HL-60 (cell line): ENCODE results near the gene SDC4.

Source experiments
- GABPA ChIP-seq: IDR thresholded peaks from 2 replicates; pipeline ENCODE4 v1.6.1; 2012; ENCODE audit warnings: low read depth
- POLR2AphosphoS5 ChIP-seq: IDR thresholded peaks from 2 replicates; pipeline ENCODE4 v1.6.1; 2012; ENCODE audit warnings: low read depth
- SPI1 ChIP-seq: IDR thresholded peaks from 2 replicates; pipeline ENCODE4 v1.6.1; 2012; ENCODE audit warnings: low read depth, mild to moderate bottlenecking, borderline replicate concordance
- TF ChIP-seq, protein P1 (sequence below): IDR thresholded peaks from one replicate; pipeline ENCODE4 v1.5.1; 2011; ENCODE audit warnings: low read length, control low read depth, inconsistent platforms; ENCODE audit not compliant: insufficient read depth
- TF ChIP-seq, protein P2 (sequence below): IDR thresholded peaks from 2 replicates; pipeline ENCODE4 v1.6.1; 2012; ENCODE audit warnings: low read depth; ENCODE audit not compliant: insufficient replicate concordance

DNA sequence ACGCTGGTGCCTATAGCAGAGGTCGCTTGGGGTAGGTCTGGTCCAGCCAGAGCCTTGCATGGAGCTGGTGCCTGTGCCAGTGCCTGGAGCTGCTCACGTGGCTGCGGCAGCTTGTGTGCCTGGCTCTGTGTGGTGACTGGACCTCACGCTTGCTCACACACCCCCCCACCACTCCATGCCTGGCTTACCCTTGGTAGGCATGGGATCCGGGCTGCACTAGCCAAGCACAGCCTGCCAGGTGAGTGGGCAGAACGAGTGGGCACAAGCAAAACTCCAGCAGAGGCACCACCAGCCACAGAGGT, 46.8 kb upstream of the SDC4 start:
- TF ChIP-seq POLR2AphosphoS5 (no peak), SPI1 (no peak), GABPA (no peak)
- TF ChIP-seq, protein P1, sequence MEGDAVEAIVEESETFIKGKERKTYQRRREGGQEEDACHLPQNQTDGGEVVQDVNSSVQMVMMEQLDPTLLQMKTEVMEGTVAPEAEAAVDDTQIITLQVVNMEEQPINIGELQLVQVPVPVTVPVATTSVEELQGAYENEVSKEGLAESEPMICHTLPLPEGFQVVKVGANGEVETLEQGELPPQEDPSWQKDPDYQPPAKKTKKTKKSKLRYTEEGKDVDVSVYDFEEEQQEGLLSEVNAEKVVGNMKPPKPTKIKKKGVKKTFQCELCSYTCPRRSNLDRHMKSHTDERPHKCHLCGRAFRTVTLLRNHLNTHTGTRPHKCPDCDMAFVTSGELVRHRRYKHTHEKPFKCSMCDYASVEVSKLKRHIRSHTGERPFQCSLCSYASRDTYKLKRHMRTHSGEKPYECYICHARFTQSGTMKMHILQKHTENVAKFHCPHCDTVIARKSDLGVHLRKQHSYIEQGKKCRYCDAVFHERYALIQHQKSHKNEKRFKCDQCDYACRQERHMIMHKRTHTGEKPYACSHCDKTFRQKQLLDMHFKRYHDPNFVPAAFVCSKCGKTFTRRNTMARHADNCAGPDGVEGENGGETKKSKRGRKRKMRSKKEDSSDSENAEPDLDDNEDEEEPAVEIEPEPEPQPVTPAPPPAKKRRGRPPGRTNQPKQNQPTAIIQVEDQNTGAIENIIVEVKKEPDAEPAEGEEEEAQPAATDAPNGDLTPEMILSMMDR = no peak
- TF ChIP-seq, protein P2, sequence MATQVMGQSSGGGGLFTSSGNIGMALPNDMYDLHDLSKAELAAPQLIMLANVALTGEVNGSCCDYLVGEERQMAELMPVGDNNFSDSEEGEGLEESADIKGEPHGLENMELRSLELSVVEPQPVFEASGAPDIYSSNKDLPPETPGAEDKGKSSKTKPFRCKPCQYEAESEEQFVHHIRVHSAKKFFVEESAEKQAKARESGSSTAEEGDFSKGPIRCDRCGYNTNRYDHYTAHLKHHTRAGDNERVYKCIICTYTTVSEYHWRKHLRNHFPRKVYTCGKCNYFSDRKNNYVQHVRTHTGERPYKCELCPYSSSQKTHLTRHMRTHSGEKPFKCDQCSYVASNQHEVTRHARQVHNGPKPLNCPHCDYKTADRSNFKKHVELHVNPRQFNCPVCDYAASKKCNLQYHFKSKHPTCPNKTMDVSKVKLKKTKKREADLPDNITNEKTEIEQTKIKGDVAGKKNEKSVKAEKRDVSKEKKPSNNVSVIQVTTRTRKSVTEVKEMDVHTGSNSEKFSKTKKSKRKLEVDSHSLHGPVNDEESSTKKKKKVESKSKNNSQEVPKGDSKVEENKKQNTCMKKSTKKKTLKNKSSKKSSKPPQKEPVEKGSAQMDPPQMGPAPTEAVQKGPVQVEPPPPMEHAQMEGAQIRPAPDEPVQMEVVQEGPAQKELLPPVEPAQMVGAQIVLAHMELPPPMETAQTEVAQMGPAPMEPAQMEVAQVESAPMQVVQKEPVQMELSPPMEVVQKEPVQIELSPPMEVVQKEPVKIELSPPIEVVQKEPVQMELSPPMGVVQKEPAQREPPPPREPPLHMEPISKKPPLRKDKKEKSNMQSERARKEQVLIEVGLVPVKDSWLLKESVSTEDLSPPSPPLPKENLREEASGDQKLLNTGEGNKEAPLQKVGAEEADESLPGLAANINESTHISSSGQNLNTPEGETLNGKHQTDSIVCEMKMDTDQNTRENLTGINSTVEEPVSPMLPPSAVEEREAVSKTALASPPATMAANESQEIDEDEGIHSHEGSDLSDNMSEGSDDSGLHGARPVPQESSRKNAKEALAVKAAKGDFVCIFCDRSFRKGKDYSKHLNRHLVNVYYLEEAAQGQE = no peak
